Activated CD4-positive, alpha-beta T cell treated with anti-CD3 and anti-CD28 coated beads, Interleukin-2, amount 10 ng/mL, durations not matched to agents 7 days and 5 days (primary cell): ENCODE results near the gene LYVE1. TPM values are rescaled to one million over a fixed set of nuclear protein-coding genes. Genes with fewer than 3 reads are reported as not detected.
"Not testable (repeated sequence)": the region's sequence is repeated elsewhere in the genome, so short reads cannot be mapped to it uniquely, and the experiment has no call there.

ENCODE experiments used
- CTCF ChIA-PET: fragments of 350-600 bp; sonication (Branson Sonifier 250); formaldehyde crosslinking; loops from one replicate; lab custom pipeline; 2021; ENCODE audit warnings: antibody characterized with exemption; lab: Charles Lee
- POLR2A ChIA-PET: fragments of 350-600 bp; sonication (Branson Sonifier 250); formaldehyde crosslinking; loops from one replicate; lab custom pipeline; 2021; ENCODE audit warnings: antibody characterized with exemption; lab: Charles Lee
- DNase-seq: peaks from one replicate; pipeline ENCODE4 v3.0.0-alpha.2; 2020
- H3K27ac Mint-ChIP-seq: one replicate; pipeline ENCODE4 v1.8.0; 2021; ENCODE audit warnings: mild to moderate bottlenecking, moderate library complexity, mixed read lengths
- H3K27me3 Mint-ChIP-seq: one replicate; pipeline ENCODE4 v1.8.0; 2021; ENCODE audit warnings: mixed read lengths
- H3K36me3 Mint-ChIP-seq: one replicate; pipeline ENCODE4 v1.8.0; 2021; ENCODE audit warnings: low read depth, mixed read lengths
- H3K4me1 Mint-ChIP-seq: one replicate; pipeline ENCODE4 v1.8.0; 2021; ENCODE audit warnings: mixed read lengths
- H3K4me3 Mint-ChIP-seq: one replicate; pipeline ENCODE4 v1.8.0; 2021; ENCODE audit warnings: mild to moderate bottlenecking, moderate library complexity, mixed read lengths
- H3K9me3 Mint-ChIP-seq: one replicate; pipeline ENCODE4 v1.8.0; 2021; ENCODE audit warnings: mixed read lengths
- total RNA-seq, 2 experiments: library from RNA; stranded (reverse); gene quantifications; one replicate each; pipeline ENCODE4 v1.2.3, GENCODE V29; 2021

LYVE1 gene
- total RNA-seq, 2 experiments from 2014 or later, result not detected

DNA sequence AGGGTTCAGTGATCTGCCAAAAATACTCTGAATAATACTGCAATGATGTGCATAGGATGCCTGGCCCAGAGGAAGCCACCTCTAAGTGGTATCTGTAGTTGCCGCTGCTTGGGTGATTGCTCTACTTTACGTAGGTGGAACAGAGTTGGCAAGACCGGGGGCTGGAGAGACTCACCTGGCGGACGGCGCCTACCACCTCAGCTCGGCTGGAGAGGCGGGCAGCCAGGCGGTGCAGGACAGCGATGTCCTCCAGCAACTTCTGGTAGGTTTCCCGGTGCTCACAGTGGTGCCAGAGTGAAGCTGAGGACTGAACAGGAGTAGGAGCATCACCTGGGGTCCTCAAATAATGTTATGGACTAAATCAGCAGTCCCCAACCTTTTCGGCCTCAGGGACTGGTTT, 34.5 kb upstream of the LYVE1 start:
- CTCF ChIA-PET, result interaction anchor here (0.6 kb wide), 1 partner anchor 167 kb away, joined by 3 read pairs; no protein-coding TSS in a partner anchor
- H3K4me3 Mint-ChIP-seq, result no peak overlapping the region
- peaks cover 25% of the 10 kb centered on the region for H3K4me1 Mint-ChIP-seq

GRCh38 chr11:10602366-10602765, 33.9 kb upstream of the LYVE1 start:
- no peak for DNase-seq
- peaks cover 25% of the 10 kb centered on the region for H3K4me1 Mint-ChIP-seq
- H3K9me3 Mint-ChIP-seq, result no peaks in the 10 kb centered on the region
- H3K27ac Mint-ChIP-seq, result no peak overlapping the region
- H3K36me3 Mint-ChIP-seq, result no peaks in the 10 kb centered on the region
- ChIA-PET CTCF (no interaction called here), POLR2A (no interaction called here)
- H3K4me3 Mint-ChIP-seq, result no peak overlapping the region
- H3K27me3 Mint-ChIP-seq, result no peaks in the 10 kb centered on the region

More for the DNA sequence above, 34.5 kb upstream of the LYVE1 start:
- DNase-seq, result no peak
- no peaks in the 10 kb centered on the region for H3K36me3 Mint-ChIP-seq
- POLR2A ChIA-PET, result no interaction called here
- H3K27me3 Mint-ChIP-seq, result no peaks in the 10 kb centered on the region
- no peak overlapping the region for H3K27ac Mint-ChIP-seq
- no peaks in the 10 kb centered on the region for H3K9me3 Mint-ChIP-seq

DNA sequence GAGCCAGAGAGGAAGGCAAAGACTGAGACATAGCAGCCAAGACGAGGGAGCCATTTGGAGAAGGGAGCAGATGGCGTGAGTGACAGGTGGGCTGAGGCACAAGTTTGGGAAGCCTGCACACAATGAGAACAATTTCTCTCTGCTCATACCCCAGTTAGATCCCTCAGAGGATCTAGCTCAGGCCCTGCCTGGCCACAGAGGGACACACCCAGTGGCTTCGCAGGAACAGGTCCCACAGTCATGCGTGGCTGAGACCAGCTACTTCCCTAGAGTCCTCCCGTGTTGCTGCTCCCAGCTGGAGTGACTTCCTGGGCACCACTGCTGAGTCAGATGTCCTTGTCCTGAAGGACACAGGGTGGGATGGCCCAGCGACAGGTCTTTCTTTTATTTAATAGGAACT, 33.4 kb upstream of the LYVE1 start:
- no peaks in the 10 kb centered on the region for H3K9me3 Mint-ChIP-seq
- ChIA-PET CTCF (no interaction called here), POLR2A (no interaction called here)
- no peak overlapping the region for H3K4me3 Mint-ChIP-seq
- H3K4me1 Mint-ChIP-seq, result peaks cover 24% of the 10 kb centered on the region
- H3K27me3 Mint-ChIP-seq, result no peaks in the 10 kb centered on the region
- DNase-seq, result no peak
- H3K36me3 Mint-ChIP-seq, result no peaks in the 10 kb centered on the region
- H3K27ac Mint-ChIP-seq, result no peak overlapping the region

DNA sequence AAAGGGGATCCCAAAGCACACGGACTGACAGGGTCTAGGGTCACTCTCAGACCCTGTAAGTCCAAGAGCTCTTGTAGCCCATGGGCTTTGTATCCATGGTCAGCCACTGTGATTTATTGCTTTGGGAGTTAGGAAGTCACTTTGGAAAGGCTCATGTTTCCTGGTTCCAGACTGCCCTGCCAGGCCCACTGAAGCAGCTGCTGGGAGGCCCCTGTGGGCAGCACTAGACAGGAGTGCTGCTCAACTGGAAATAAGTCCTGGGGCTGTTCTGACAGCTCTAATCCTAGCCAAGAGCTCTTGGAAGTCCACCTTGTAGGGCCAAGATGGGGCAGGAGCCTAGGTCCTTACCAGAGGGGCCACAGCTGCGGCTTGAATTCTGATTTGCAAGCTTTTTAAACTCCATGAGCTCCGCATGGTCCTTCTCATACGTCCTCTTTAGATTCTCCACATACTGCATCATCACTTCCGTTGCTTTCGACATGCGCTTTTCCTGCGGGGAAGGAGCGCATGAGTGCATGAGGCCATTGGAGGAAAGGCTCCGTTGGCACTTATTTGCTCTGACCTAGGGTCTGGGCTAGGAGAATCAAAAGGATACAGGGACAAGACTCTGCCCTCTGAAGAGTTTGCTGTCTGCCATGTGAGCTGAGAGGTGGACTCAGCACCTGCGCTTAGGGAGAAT, 32.2 kb upstream of the LYVE1 start:
- no peak for DNase-seq
- POLR2A ChIA-PET, result no interaction called here
- Mint-ChIP-seq H3K36me3 (no peaks in the 10 kb centered on the region), H3K4me3 (no peak overlapping the region), H3K27ac (no peak overlapping the region), H3K9me3 (no peaks in the 10 kb centered on the region), H3K4me1 (peaks cover 13% of the 10 kb centered on the region), H3K27me3 (no peaks in the 10 kb centered on the region)
- CTCF ChIA-PET, result no interaction called here

DNA sequence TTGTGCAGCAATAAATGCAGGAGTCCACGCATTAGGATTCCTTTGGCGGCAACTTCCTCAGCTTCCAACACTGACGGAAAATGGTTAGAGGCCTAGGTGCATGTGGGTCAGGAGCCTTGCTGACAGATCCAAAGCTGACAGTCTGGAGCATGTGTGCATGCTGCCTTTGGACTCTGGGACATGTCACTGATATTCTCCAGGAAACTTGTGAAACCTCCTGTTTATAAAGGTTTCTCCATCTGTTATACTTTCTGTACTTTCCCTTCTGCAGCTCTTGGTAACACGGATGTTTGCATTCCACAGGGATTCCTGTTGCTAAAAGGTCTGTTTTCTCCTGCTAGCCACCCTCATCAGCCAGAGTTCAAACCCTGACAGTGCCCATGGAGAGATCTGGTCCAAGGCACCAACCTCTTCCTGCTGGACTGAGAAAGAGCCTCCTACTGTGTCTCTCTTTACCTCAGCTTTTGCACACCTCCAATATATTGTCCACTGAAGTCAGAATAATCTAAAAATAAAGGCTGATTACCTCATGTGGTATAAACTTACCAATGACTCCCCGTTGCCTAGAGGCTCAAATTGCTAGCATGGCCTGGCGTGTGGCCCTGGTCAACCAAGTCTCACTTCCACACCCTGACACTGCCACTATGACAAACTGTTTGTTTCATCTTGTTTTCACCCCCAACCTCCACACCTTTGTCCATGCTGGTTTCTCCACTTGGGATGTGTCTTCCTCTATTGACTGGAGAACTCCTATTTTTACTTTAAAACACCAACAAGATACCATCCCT, 31.1 kb upstream of the LYVE1 start:
- CTCF ChIA-PET, result interaction anchor here (0.6 to 1.7 kb wide), 3 partner anchors 16 to 850 kb away, joined by 3 to 6 read pairs (median 3); partner anchors contain the start of gene RNF141
- no peak overlapping the region for H3K4me3 Mint-ChIP-seq
- no peak for DNase-seq
- no peaks in the 10 kb centered on the region for H3K9me3 Mint-ChIP-seq
- no peaks in the 10 kb centered on the region for H3K36me3 Mint-ChIP-seq
- no peak overlapping the region for H3K27ac Mint-ChIP-seq
- no peaks in the 10 kb centered on the region for H3K27me3 Mint-ChIP-seq
- H3K4me1 Mint-ChIP-seq, result peaks cover 4% of the 10 kb centered on the region
- POLR2A ChIA-PET, result no interaction called here

DNA sequence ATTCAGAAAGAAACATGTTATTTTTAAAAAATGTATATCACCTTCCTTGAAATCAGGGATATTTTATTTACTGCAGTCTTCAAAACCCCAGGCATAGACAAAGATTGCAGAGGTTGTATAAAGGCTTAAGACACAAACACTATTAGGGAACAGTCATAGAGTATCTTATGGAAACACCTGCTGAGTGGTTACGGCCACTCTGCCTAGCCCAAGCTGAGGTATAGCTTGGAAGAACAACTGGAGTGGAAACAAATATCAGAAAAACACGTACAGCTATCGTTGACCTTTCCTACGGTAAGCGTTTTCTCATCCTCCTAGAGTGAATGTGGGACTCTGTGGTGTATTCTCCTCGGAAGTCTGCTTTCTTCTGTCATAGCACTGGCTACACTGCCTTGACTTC, 30.4 kb upstream of the LYVE1 start:
- H3K4me1 Mint-ChIP-seq, result peaks cover 4% of the 10 kb centered on the region
- H3K27ac Mint-ChIP-seq, result no peak overlapping the region
- POLR2A ChIA-PET, result no interaction called here
- no peak overlapping the region for H3K4me3 Mint-ChIP-seq
- CTCF ChIA-PET, result interaction anchor here (1.7 kb wide), 1 partner anchor 57 kb away, joined by 6 read pairs; the partner anchor contains the start of gene RNF141
- DNase-seq, result no peak
- no peaks in the 10 kb centered on the region for H3K36me3 Mint-ChIP-seq
- H3K9me3 Mint-ChIP-seq, result no peaks in the 10 kb centered on the region
- H3K27me3 Mint-ChIP-seq, result no peaks in the 10 kb centered on the region

- H3K36me3 Mint-ChIP-seq, result no peaks in the 10 kb centered on the region
- H3K4me1 Mint-ChIP-seq, result peaks cover 4% of the 10 kb centered on the region
- POLR2A ChIA-PET, result interaction anchor here (0.7 kb wide), 1 partner anchor 215 kb away, joined by 3 read pairs; no protein-coding TSS in a partner anchor
- DNase-seq, result no peak
- CTCF ChIA-PET, result interaction anchor here (1.7 kb wide), 1 partner anchor 56 kb away, joined by 6 read pairs; the partner anchor contains the start of gene RNF141
- no peaks in the 10 kb centered on the region for H3K9me3 Mint-ChIP-seq
- H3K27me3 Mint-ChIP-seq, result peaks cover 2% of the 10 kb centered on the region
- H3K27ac Mint-ChIP-seq, result no peak overlapping the region
- H3K4me3 Mint-ChIP-seq, result no peak overlapping the region
Measured at GRCh38 chr11:10597877-10598351, 29.4 kb upstream of the LYVE1 start.

DNA sequence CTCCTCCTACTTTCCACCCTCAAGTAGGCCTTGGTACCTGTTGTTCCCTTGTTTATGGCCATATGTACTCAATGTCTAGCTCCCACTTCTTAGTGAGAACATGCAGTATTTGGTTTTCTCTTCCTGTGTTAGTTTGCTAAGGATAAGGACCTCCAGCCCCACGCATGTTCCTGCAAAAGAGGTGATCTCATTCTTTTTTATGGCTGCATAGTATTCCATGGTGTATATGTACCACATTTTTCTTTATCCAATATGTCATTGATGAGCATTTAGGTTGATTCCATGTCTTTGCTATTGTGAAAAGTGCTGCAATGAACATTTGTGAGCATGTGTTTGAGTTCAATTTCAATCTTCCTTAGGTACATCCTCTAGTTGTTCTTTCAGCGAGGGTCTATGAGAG, 27.4 kb upstream of the LYVE1 start:
- H3K27ac Mint-ChIP-seq, H3K36me3 Mint-ChIP-seq, H3K9me3 Mint-ChIP-seq, H3K27me3 Mint-ChIP-seq, DNase-seq, POLR2A ChIA-PET, H3K4me1 Mint-ChIP-seq, H3K4me3 Mint-ChIP-seq: not testable (repeated sequence)
- CTCF ChIA-PET, result interaction anchor here (1.3 to 1.7 kb wide), 2 partner anchors 11 to 55 kb away, joined by 3 to 4 read pairs; partner anchors contain the start of gene RNF141

DNA sequence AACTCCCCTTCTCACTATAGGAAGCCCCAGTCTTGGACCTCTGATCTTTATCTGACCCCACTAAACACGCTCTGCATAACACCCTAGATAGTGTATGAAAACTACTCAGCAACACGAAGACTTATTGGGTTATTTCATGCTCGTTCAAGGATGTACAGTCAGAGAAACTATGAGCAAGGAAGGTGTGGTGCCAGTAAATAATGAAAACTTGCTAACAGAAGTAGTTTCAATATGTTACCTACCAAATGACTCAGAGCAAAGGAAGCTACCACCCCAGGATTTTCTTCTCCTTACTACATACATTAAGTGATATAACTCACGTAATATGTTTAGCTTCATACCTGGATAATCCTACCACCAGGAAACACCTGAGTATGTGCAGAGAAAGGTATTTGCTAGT, 25.9 kb upstream of the LYVE1 start:
- CTCF ChIA-PET, result interaction anchor here (1.0 to 1.7 kb wide), 3 partner anchors 10 to 694 kb away, joined by 3 to 4 read pairs (median 3); partner anchors contain the start of gene RNF141
- POLR2A ChIA-PET, result no interaction called here

GRCh38 chr11:10592331-10592730, 23.9 kb upstream of the LYVE1 start:
- H3K36me3 Mint-ChIP-seq, result no peaks in the 10 kb centered on the region
- H3K4me1 Mint-ChIP-seq, result peaks cover 18% of the 10 kb centered on the region
- no peaks in the 10 kb centered on the region for H3K9me3 Mint-ChIP-seq
- ChIA-PET CTCF (interaction anchor here (1.2 to 1.4 kb wide), 2 partner anchors 97 to 117 kb away, joined by 3 read pairs; no protein-coding TSS in a partner anchor), POLR2A (no interaction called here)
- no peak for DNase-seq
- peaks cover 4% of the 10 kb centered on the region for H3K27me3 Mint-ChIP-seq
- no peak overlapping the region for H3K4me3 Mint-ChIP-seq
- H3K27ac Mint-ChIP-seq, result no peak overlapping the region

More for the DNA sequence above, 25.9 kb upstream of the LYVE1 start:
- no peaks in the 10 kb centered on the region for H3K9me3 Mint-ChIP-seq
- H3K27ac Mint-ChIP-seq, result no peak overlapping the region
- no peak overlapping the region for H3K4me3 Mint-ChIP-seq
- no peak for DNase-seq
- peaks cover 4% of the 10 kb centered on the region for H3K27me3 Mint-ChIP-seq
- peaks cover 8% of the 10 kb centered on the region for H3K4me1 Mint-ChIP-seq
- no peaks in the 10 kb centered on the region for H3K36me3 Mint-ChIP-seq

DNA sequence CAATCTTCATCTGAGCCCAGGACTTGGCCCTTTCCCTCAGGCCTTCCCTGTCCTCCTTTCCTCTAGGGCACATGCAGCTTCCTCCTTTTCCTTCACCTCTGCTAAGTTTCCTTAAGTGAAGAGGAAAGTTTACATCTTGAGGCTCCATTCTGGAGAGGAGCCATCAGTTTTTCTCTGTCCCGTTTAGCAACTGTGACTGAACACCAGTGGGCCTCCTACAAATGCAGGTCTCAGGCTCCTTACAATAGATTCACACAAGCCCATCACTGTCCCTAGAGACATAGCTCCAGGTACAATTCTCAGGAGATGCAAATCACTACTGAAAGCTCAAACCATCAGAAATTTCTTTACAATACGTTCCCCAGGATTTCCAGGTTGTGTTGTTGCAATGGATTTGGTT, 23.3 kb upstream of the LYVE1 start:
- H3K27me3 Mint-ChIP-seq, result peaks cover 4% of the 10 kb centered on the region
- H3K4me1 Mint-ChIP-seq, result peaks cover 18% of the 10 kb centered on the region
- DNase-seq, result no peak
- no peak overlapping the region for H3K4me3 Mint-ChIP-seq
- no peak overlapping the region for H3K27ac Mint-ChIP-seq
- no peaks in the 10 kb centered on the region for H3K9me3 Mint-ChIP-seq
- CTCF ChIA-PET, result interaction anchor here (1.2 to 1.4 kb wide), 2 partner anchors 97 to 117 kb away, joined by 3 read pairs; no protein-coding TSS in a partner anchor
- no peaks in the 10 kb centered on the region for H3K36me3 Mint-ChIP-seq
- POLR2A ChIA-PET, result no interaction called here

- DNase-seq, result no peak
- Mint-ChIP-seq H3K27ac (no peak overlapping the region), H3K9me3 (no peaks in the 10 kb centered on the region), H3K4me1 (peaks cover 18% of the 10 kb centered on the region), H3K27me3 (peaks cover 4% of the 10 kb centered on the region), H3K36me3 (no peaks in the 10 kb centered on the region), H3K4me3 (no peak overlapping the region)
- POLR2A ChIA-PET, result no interaction called here
- CTCF ChIA-PET, result interaction anchor here (1.1 to 1.5 kb wide), 2 partner anchors 13 to 352 kb away, joined by 3 to 4 read pairs; no protein-coding TSS in a partner anchor
Measured at GRCh38 chr11:10590218-10590915, 21.9 kb upstream of the LYVE1 start.
